Endothelial cell of umbilical vein (primary cell): ENCODE data around the gene EEF1AKMT4. TPM values are rescaled to one million over a fixed set of nuclear protein-coding genes. Genes with fewer than 3 reads are reported as not detected.
A peak's percentile ranks its signal among the peaks of the same experiment; 100 is the strongest.

ENCODE experiments used
- BruUV-seq: library from RNA; stranded (reverse); fragments of 400-500 nt; replicated peaks from 2 replicates; lab custom pipeline; 2021; lab: Mats Ljungman, UMichigan
- CTCF ChIA-PET: fragments of 300-600, 350-600 bp; sonication (Branson Sonifier 250); formaldehyde crosslinking; loops from one replicate; lab custom pipeline; 2021; ENCODE audit warnings: antibody characterized with exemption, inconsistent platforms; lab: Charles Lee
- POLR2A ChIA-PET: fragments of 300-600, 350-600 bp; sonication (Branson Sonifier 250); formaldehyde crosslinking; loops from one replicate; lab custom pipeline; 2021; ENCODE audit warnings: antibody characterized with exemption, inconsistent platforms; lab: Charles Lee
- DNase-seq: peaks from one replicate; pipeline ENCODE4 v3.0.0-alpha.2; 2011; ENCODE audit warnings: low read depth, low spot score
- FAIRE-seq: peaks from 2 replicates; lab custom pipeline; 2011; peaks lifted over from hg19 to GRCh38; lab: Jason Lieb, UNC
- H2AFZ ChIP-seq: 2 replicates; pipeline ENCODE4 v1.6.0; 2012; ENCODE audit warnings: low read depth, low read length, control low read depth, inconsistent platforms
- H3K27ac ChIP-seq: 2 replicates; pipeline ENCODE4 v1.5.1; 2011; ENCODE audit warnings: low read depth, mild to moderate bottlenecking, control low read depth, low read length, moderate library complexity; ENCODE audit not compliant: insufficient read depth
- H3K27me3 ChIP-seq, 2 experiments: 2 replicates each; pipeline versions ENCODE4 v1.6.0 to v1.6.1; 2011; ENCODE audit warnings: low read length in 2 of 2, mixed read lengths in 1 of 2; ENCODE audit not compliant: control insufficient read depth in 2 of 2, insufficient read depth in 2 of 2
- H3K36me3 ChIP-seq, 2 experiments: 2 replicates in 1 of 2; 3 replicates in 1 of 2; pipeline ENCODE4 v1.5.1; 2011; ENCODE audit warnings: low read length in 2 of 2, mild to moderate bottlenecking in 1 of 2, moderate library complexity in 1 of 2; ENCODE audit not compliant: control insufficient read depth in 2 of 2, insufficient read depth in 2 of 2; ENCODE audit errors: extremely low read depth in 1 of 2
- H3K4me1 ChIP-seq: 3 replicates; pipeline ENCODE4 v1.5.1; 2011; ENCODE audit warnings: mild to moderate bottlenecking, low read length; ENCODE audit not compliant: control insufficient read depth, insufficient read depth; ENCODE audit errors: extremely low read depth
- H3K4me2 ChIP-seq: 2 replicates; pipeline ENCODE4 v1.6.1; 2011; ENCODE audit warnings: low read length, control low read depth, mixed read lengths; ENCODE audit not compliant: insufficient read depth
- H3K4me3 ChIP-seq, 3 experiments: fragments of 200-600 bp in 1 of 3; sonication (generic), shearing (Covaris generic) in 1 of 3; replicated peaks in 1 of 3; 2 replicates each; pipeline ENCODE4 v1.5.1; 2011 to 2016; ENCODE audit warnings: control low read depth in 3 of 3, low read length in 3 of 3, mild to moderate bottlenecking in 2 of 3, inconsistent platforms in 1 of 3, low read depth in 1 of 3, moderate library complexity in 1 of 3; ENCODE audit not compliant: insufficient read depth in 1 of 3
- H3K79me2 ChIP-seq: 2 replicates; pipeline ENCODE4 v1.6.0; 2012; ENCODE audit warnings: low read length, inconsistent platforms; ENCODE audit not compliant: control insufficient read depth, insufficient read depth
- H3K9ac ChIP-seq: replicated peaks from 2 replicates; pipeline ENCODE3; 2011; ENCODE audit warnings: low read length, control low read depth; ENCODE audit not compliant: insufficient read depth; ENCODE audit errors: extremely low read depth
- H3K9me1 ChIP-seq: replicated peaks from 3 replicates; pipeline ENCODE4 v1.6.0; 2011; ENCODE audit warnings: mild to moderate bottlenecking, low read length; ENCODE audit not compliant: control insufficient read depth, insufficient read depth; ENCODE audit errors: extremely low read depth
- H3K9me3 ChIP-seq: replicated peaks from 2 replicates; pipeline ENCODE4 v1.5.1; 2012; ENCODE audit warnings: low read length, inconsistent platforms; ENCODE audit not compliant: control insufficient read depth, insufficient read depth
- H4K20me1 ChIP-seq: replicated peaks from 2 replicates; pipeline ENCODE3; 2011; ENCODE audit warnings: mild to moderate bottlenecking, low read length; ENCODE audit not compliant: control insufficient read depth, insufficient read depth; ENCODE audit errors: extremely low read depth
- CTCF ChIP-seq, 2 donors: IDR thresholded peaks; 1 replicate in 1 of 2; 2 replicates in 1 of 2; pipeline ENCODE4 v1.5.1; 2011; ENCODE audit warnings: low read length in 2 of 2, mild to moderate bottlenecking in 2 of 2, moderate library complexity in 2 of 2, control low read depth in 1 of 2, inconsistent platforms in 1 of 2, low read depth in 1 of 2; ENCODE audit not compliant: insufficient read depth in 1 of 2; ENCODE audit errors: extremely low read depth in 1 of 2
- FOS ChIP-seq: IDR thresholded peaks from 2 replicates; pipeline ENCODE4 v1.6.1; 2011; ENCODE audit warnings: mild to moderate bottlenecking, low read length, moderate library complexity, borderline replicate concordance; ENCODE audit not compliant: insufficient read depth
- GATA2 ChIP-seq: IDR thresholded peaks from 2 replicates; pipeline ENCODE4 v1.7.0; 2011; ENCODE audit warnings: low read depth, mild to moderate bottlenecking, moderate library complexity, mixed read lengths, low read length; ENCODE audit not compliant: insufficient read length, insufficient read depth
- JUN ChIP-seq: IDR thresholded peaks from 2 replicates; pipeline ENCODE4 v1.6.1; 2011; ENCODE audit warnings: borderline replicate concordance, low read depth; ENCODE audit not compliant: insufficient read length, insufficient read depth
- MAX ChIP-seq: IDR thresholded peaks from 2 replicates; pipeline ENCODE4 v1.6.1; 2011; ENCODE audit not compliant: insufficient read depth, insufficient read length
- MYC ChIP-seq: IDR thresholded peaks from one replicate; pipeline ENCODE4 v1.6.1; 2011; ENCODE audit warnings: mild to moderate bottlenecking, low read depth, low read length
- POLR2A ChIP-seq: IDR thresholded peaks from 2 replicates; pipeline ENCODE4 v1.6.1; 2012; ENCODE audit warnings: low read depth, mild to moderate bottlenecking, control low read depth, low read length
- POLR2AphosphoS5 ChIP-seq: IDR thresholded peaks from 2 replicates; pipeline ENCODE4 v1.6.1; 2012; ENCODE audit warnings: low read depth, mild to moderate bottlenecking, control low read depth, low read length, moderate library complexity; ENCODE audit not compliant: insufficient read depth
- dilution Hi-C: fragments of 300-500 bp; cut with MboI; formaldehyde crosslinking; loops from one replicate; pipeline ENCODE4 v1.15.0; 2019; ENCODE audit warnings: low sequenced_read_pairs; ENCODE audit not compliant: extremely low pct_ligation_motif_present
- intact Hi-C: fragments of 100-400 bp; cut with micrococcal nuclease; formaldehyde crosslinking; loops from one replicate; pipeline ENCODE4 v1.10.0; 2022
- polyA plus RNA-seq, 4 experiments: library from polyadenylated mRNA; depleted of rRNA in 3 of 4; stranded (reverse) in 3 of 4; unstranded in 1 of 4; fragments of >200 nt; gene quantifications; 2 replicates each; pipeline versions ENCODE4 v1.2.1 to v1.2.3, GENCODE V29; 2011 to 2012; ENCODE audit warnings: missing spikeins in 1 of 4
- total RNA-seq: library from RNA; stranded (reverse); gene quantifications from 2 replicates; pipeline ENCODE4 v1.2.3, GENCODE V29; 2021

EEF1AKMT4 gene
- total and polyA plus RNA-seq, 2 donors (not counting 3 experiments of a cell fraction or from before 2014, with no cell fraction given) = 3.4 to 8.0 TPM

- Histone ChIP-seq H3K9me3 (no peaks in the 10 kb centered on the region), H4K20me1 (no peaks in the 10 kb centered on the region), H3K79me2 (peaks cover 4% of the 10 kb centered on the region), H3K9me1 (no peaks in the 10 kb centered on the region), H3K36me3 (peaks cover 0 to 2% of the 10 kb centered on the region in 2 experiments), H2AFZ (peak overlapping the region; percentile 91), H3K4me2 (peak overlapping the region; percentile 97), H3K4me3 (peak overlapping the region; percentile 15 to 100 (median 76)), H3K27ac (no peak overlapping the region), H3K27me3 (no peaks in the 10 kb centered on the region), H3K9ac (peak overlapping the region; percentile 6), H3K4me1 (peaks cover 7% of the 10 kb centered on the region)
- DNase-seq (peak; percentile 89), FAIRE-seq (peak; percentile 92)
- no TSS peak for BruUV-seq
- CTCF ChIA-PET = interaction anchor here (0.6 to 1.5 kb wide), 21 partner anchors 8 to 366 kb away, joined by 3 to 21 read pairs (median 4); partner anchors contain the start of genes ABCF3, CAMK2N2 and PARL
- TF ChIP-seq JUN (no peak), POLR2A (no peak), POLR2AphosphoS5 (no peak), MAX (no peak), GATA2 (no peak), CTCF (IDR thresholded peaks at IDR 0.05; ENCODE audit: extremely low read depth in 1 of 2, insufficient read depth in 1 of 2, low read depth in 1 of 2, low read length in 2 of 2) (peak; percentile 88 to 93), MYC (no peak), FOS (no peak)
- dilution Hi-C loops = no loop called here
- intact Hi-C loops = loop anchor here (1.0 to 2.0 kb wide), 8 partner anchors 23 to 355 kb away; partner anchors contain the start of genes ABCF3, AP2M1 and EIF2B5
- POLR2A ChIA-PET = no interaction called here
Observed at GRCh38 chr3:184250167-184250828, 826 bp downstream of the EEF1AKMT4 start.
